Myocyte (in vitro differentiated cells): ENCODE data around the gene ZNF587B. TPM values are rescaled to one million over a fixed set of nuclear protein-coding genes. Genes with fewer than 3 reads are reported as not detected.
"Not testable (repeated sequence)": the region's sequence is repeated elsewhere in the genome, so short reads cannot be mapped to it uniquely, and the experiment has no call there.

Source experiments
- DNase-seq: peaks from one replicate; pipeline ENCODE4 v3.0.0-alpha.2; 2012; ENCODE audit warnings: low read depth
- total RNA-seq: library from RNA; depleted of rRNA; stranded (reverse); fragments of >200 nt; gene quantifications from 2 replicates; pipeline ENCODE4 v1.2.3, GENCODE V29; 2014

Gene ZNF587B
- total RNA-seq, 1 donor from 2014 or later = 4.8 TPM

DNA sequence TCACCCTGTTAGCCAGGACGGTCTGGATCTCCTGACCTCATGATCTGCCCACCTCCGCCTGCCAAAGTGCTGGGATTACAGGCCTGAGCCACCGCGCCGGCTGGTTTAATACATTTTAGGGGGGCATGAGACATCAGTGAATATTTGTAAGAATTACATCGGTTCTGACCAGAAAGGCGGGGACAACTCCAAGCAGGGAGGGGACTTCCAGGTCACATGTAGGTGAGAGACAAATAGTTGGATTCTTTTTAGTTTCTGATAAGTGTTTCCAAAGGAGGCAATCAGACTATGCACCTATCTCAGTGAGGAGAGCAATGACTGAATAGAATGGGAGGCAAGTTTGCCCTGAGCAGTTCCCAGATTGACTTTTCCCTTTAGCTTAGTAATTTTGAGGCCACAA, 11.7 kb upstream of the ZNF587B start:
- DNase-seq = no peak

DNA sequence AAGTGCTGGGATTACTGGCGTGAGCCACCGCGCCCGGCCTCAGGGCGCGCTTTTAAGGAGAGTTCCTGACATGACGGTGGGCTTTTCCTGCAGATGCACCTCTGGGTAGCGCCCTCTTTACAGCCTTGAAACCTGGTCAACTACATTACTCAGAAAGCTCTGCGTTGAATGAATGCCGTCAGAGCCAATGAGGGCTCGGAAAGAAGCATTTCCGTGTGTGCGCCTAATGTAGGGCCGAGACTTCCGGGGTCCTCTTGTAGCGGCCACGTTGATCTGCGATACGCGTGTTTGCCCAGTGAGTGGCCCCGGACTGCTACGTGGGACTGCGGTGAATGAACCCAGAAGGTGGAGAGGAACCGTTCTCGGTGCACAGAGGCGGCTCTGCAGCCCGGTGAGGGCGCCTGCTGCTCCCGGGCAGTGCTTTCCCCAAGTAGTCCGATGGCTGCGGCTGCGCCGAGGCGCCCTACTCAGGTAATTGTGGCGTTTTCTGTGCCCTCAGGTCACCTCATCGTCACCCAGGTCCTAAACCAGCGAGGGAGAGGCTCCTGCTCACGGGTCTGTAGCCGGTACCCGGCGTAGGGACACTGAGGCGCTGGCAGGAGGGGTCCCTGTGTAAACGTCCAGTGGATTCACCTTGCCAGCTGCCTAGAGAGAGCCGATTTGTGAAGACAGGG, 10.5 kb upstream of the ZNF587B start:
- peak; percentile 90 for DNase-seq

DNA sequence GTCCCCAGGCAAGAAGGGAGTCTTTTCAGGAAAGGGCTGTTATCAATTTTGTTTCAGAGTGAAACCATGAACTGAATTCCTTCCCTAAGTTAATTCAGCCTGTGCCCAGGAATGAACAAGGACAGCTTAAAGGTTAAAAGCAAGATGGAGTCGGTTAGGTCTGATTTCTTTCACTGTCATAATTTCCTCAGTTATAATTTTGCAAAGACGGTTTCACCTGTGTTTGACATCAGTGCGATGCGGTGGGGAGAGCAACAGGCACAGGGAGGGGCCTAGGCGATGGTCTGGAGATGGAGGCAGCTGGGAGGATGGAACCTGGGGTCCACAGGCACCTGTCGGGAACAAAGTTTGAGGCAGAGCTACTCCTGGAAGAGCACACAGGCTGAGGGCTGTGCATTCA, 9.5 kb upstream of the ZNF587B start:
- DNase-seq = no peak

DNA sequence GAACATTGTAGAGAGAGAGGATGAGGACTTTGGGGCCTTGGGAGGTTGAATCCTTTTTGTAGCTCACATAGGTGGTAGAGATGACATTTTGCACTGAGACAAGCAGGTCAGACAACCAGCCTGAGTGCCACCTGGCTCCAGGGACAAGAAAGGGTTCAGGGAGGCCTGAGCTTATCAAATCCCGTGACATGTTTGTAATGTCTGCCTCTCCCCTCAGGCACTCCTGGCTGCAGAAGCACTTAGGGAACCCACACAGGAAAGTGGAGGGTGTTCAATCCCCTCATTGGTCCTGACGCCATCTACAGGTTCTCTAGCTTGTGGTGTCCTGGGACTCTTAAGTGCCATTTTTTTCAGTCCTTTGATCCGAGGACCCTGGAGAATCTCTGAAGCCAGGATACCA, 9.0 kb upstream of the ZNF587B start:
- DNase-seq = not testable (repeated sequence)

DNA sequence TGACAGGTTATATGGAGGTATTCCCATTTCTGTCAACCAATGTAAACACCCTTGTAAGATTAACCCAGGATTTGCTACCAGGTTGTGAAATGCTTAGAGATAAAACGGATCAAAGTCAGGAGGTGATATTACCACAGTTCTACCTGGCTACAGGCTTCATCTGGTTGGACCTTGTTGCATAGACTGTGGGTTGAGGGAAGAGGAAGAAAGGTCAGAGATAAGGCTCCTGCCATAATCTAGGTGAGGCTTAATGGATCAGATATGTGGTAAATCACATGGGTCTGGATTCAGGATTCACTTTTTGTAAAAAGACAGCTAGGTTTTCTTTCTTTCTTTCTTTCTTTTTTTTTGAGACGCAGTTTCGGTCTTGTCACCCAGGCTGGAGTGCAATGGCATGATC, 8.6 kb upstream of the ZNF587B start:
- not testable (repeated sequence) for DNase-seq

DNA sequence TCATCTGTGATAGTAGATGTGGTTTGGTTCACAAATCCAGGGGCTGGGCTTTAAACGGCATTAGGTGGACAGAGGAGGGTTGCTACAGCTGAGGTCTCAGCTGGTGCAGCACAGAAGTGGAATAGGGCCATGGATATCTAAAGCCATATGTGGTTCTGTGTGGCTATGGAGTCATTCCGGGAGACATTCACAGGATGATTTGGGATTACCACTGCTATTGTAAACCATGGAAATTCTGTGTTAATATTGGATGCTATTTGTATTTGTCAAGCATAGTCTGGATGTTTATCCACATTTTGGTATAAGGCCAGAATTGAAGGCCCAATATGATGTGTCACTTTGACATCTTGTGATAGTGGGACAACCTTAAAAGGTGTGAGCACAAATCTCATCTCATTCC, 6.9 kb upstream of the ZNF587B start:
- DNase-seq = peak; percentile 74

DNA sequence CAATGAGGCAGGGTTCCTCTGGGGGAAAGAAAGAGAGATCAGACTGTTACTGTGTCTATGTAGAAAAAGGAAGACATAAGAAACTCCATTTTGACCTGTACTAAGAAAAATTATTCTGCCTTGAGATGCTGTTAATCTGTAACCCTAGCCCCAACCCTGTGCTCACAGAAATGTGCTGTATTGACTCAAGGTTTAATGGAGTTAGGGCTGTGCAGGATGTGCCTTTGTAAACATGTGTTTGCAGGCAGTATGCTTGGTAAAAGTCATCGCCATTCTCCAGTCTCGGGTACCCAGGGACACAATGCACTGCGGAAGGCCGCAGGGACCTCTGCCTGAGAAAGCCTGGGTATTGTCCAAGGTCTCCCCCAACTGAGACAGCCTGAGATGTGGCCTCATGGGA, 6.5 kb upstream of the ZNF587B start:
- DNase-seq = not testable (repeated sequence)

DNA sequence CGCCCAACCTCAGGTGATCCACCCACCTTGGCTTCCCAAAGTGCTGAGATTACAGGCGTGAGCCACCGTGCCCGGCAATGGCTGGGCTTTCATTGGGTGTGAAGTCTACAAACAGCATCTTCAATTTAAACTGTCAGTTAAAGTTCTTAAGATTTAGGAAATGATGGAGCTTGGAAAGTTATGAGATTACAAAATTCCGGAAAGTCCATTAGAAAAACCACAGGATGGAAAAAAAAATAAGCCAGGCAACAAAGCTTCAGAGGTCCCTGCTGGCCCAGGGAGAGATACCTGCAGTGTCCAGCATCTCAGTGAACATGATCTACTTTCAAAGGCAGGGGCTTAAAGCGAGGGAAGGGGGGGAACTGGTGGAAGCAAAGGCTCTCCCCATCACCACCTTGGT, 4.6 kb upstream of the ZNF587B start:
- DNase-seq = no peak

DNA sequence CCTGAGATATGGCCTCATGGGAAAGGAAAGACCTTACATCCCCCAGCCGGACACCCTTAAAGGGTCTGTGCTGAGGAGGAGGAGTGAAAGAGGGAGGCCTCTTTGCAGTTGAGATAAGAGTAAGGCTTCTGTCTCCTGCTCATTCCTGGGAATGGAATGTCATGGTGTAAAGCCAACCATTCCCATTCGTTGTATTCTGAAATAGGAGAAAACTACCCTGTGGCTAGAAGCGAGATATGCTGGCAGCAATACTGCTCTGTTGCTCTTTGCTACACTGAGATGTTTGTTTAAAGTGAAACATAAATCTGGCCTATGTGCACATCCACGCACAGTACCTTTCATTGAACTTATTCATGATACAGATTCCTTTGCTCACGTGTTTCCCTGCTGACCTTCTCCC, 783 bp upstream of the ZNF587B start:
- no peak for DNase-seq

DNA sequence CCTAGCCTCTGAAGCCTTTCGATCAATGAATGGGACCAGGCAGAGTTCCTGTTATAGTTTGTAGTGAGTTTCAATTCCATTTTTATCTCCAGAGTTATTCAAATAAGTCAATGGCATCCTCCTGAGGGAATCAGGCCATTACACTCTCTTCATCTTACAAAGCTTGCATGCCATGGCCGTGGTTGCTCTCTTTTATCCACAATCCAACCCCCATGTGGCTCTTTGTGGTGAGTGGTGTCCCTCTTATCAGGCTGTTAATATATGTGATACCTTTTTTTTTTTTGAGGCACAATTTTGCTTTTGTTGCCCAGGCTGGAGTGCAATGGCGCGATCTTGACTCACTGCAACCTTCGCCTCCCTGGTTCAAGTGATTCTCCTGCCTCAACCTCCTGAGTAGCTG, 6.9 kb downstream of the ZNF587B start:
- peak; percentile 63 for DNase-seq

DNA sequence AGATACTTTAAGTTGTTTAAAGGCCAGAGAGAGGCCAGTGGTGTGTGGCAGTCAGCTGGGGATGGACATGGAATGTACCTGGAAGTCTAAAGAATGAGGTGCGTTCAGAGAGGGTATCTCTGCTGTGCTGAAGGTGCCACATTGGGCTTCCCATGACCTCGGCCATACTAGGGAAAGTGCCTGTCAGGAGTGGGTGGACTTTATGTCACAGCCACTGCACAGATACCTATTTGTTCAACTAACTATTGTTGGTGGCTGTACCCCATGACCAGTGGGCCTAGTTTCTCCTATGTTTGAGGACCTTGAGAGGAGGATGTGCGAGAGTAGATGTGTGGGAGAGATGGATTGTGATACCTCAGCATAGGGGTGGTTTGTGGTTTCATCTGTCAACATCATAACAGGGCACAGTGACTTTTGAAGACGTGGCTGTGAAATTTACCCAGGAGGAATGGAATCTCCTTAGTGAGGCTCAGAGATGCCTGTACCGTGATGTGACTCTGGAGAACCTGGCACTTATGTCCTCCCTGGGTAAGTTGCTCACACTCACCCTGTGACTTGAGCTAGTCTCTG, 8.6 kb downstream of the ZNF587B start:
- not testable (repeated sequence) for DNase-seq

DNA sequence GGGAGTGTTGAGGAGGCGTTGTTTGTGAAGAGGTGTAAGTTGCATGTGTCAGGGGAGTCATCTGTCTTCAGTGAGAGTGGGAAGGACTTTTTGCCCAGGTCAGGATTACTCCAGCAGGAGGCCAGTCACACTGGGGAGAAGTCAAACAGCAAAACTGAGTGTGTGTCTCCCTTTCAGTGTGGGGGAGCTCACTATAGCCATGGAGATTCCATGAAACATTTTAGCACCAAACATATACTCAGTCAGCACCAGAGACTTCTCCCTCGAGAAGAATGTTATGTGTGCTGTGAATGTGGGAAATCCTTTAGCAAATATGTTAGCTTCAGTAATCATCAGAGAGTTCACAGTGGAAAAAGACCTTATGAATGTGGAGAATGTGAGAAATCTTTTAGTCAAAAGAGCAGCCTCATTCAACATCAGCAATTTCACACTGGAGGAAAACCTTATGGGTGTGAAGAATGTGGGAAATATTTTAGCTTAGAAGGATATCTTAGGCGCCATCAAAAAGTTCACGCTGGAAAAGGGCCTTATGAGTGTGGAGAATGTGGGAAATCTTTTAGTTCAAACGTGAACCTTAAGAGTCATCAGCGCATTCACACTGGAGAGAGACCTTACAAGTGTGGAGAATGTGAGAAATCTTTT, 11.1 kb downstream of the ZNF587B start:
- no peak for DNase-seq

DNA sequence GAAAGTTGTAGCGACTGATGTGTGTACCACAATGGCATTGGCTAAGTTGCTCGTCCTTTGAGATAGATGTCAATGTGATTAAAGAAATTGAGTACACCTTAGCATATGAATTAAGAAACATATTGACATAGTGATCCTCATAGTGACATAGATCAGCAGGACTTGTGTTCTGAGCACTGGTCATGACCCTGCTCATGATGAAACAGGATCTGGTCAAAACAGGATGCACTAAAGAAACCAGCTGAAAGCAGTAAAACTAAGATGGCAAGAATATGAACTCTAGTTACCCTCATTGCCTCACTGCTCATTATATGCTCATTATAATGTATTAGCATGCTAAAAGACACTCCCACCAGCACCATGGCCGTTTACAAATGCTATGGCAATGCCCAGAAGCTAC, 17.1 kb downstream of the ZNF587B start:
- DNase-seq = not testable (repeated sequence)

DNA sequence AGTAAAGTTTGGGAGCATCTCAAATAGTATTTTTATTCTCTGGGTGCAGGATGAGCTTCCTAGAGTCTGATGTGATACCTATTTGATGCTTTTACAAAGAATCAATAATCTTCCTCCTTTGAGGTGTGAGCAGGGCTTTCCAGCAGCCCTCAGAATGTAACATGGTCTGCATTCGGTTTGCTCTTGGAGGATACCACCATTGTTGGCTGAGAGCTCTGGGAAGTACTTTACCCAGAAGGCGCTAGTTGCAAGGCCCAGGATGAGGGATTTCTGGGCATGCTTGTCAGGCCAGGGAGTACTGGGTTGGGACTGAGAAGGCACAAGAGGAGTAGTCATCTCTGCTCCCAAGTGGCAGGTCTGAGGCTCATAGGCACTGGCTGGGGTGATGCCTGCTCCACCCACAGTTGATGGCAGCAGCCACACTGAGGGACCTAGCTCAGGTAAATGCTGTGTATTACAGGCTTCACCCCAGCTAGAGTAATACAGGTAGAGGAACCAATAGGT, 19.1 kb downstream of the ZNF587B start:
- DNase-seq = not testable (repeated sequence)

DNA sequence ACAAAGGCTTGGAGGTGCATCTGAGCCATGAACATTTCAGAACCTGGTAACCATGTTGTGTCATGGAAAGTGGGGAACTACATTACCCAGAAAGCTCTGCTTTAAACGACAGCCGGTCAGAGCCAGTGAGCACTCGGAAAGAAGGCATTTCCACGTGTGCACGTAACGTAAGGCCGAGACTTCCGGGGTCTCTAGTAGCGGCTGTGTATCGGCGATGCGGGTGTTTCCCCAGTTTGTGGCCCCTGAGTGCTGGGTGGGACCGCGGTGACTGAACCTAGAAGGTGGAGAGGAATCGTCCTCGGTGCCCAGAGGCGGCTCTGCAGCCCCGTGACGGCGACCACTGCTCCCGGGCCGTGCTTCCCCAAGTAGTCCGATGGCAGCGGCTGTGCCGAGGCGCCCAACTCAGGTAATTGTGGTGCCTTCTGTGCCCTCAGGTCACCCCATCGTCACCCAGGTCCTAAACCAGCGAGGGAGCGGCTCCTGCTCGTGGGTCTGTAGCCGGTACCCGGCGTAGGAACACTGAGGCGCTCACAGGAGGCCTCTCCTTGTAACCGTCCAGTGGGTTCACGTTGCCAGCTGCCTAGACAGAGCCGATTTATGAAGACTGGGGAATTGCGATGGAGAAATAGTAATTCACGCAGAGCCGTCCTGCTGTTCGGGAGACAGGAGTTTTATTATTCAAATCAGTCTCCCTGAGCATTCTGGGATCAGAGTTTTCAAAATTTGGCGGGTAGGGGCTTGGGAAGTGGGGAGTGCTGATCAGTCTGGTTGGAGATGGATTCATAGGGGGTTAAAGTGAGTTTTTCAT, 19.8 kb downstream of the ZNF587B start, which contains the start of gene ZNF587:
TSS of gene ZNF587 (plus strand) at position 194 of the 808 bp plus-strand sequence. CDS start at position 374, 180 bp downstream.
- DNase-seq = peak; percentile 86

DNA sequence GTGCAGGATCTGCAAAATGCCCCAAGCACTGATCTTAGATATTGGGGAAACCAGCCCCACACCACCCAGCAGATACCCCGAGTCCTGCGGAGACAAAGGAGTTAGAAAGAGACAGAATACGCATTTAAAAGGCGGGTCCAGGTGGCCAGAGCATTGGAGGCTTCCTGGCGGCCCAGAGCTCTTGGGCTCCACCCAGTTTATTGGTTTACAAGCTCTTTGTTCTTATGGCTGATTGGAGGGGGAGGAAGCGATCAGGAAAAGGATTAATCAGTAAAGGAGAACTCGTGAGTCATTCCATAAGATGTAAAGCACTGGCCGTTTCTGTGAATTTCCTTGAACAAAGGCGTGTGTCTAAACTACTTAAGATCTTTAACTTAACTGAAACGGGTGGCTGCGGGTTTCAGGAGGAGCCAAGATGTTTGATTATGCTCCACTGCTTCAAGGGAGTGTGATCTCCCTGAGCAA, 20.5 kb downstream of the ZNF587B start:
- peak; percentile 14 for DNase-seq

DNA sequence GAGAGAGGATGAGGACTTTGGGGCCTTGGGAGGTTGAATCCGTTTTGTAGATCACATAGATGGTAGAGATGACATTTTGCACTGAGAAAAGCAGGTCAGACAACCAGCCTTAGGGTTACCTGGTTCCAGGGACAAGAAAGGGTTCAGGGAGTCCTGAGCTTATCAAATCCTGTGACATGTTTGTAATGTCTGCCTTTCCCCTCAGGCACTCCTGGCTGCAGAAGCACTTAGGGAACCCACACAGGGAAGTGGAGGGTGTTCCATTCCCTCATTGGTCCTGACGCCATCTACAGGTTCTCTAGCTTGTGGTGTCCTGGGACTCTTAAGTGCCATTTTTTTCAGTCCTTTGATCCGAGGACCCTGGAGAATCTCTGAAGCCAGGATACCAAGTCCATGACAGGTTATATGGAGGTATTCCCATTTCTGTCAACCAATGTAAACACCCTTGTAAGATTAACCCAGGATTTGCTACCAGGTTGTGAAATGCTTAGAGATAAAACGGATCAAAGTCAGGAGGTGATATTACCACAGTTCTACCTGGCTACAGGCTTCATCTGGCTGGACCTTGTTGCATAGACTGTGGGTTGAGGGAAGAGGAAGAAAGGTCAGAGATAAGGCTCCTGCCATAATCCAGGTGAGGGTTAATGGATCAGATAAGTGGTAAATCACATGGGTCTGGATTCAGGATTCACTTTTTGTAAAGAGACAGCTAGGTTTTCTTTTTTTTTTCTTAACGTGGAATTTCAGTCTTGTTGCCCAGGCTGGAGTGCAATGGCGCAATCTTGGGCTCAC, 21.9 kb downstream of the ZNF587B start:
- not testable (repeated sequence) for DNase-seq

DNA sequence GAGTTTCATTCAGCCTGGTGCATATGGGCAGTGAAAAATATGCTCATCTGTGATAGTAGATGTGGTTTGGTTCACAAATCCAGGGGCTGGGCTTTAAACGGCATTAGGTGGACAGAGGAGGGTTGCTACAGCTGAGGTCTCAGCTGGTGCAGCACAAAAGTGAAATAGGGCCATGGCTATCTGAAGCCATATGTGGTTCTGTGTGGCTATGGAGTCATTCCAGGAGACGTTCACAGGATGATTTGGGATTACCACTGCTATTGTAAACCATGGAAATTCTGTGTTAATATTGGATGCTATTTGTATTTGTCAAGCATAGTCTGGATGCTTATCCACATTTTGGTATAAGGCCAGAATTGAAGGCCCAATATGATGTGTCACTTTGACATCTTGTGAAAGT, 24.0 kb downstream of the ZNF587B start:
- DNase-seq = peak; percentile 53

DNA sequence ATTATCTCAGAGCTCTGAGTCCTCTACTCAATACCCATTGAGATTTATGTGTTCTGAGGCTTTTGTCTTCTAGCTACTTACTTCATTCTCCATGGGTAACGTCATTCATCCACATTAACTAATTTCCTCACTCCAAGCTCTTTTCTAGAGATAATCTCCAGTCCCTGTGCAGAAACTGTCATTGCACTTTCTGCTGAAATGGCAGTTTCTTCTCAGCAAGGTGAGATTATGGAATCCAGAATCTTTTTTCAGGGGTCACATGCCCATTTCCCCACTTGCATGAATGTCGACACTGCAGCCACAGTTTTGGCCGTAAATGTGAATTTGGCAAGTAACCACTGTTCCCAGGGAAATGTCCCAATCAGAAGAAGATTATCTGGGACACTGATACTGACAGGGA, 32.3 kb downstream of the ZNF587B start:
- DNase-seq = not testable (repeated sequence)

DNA sequence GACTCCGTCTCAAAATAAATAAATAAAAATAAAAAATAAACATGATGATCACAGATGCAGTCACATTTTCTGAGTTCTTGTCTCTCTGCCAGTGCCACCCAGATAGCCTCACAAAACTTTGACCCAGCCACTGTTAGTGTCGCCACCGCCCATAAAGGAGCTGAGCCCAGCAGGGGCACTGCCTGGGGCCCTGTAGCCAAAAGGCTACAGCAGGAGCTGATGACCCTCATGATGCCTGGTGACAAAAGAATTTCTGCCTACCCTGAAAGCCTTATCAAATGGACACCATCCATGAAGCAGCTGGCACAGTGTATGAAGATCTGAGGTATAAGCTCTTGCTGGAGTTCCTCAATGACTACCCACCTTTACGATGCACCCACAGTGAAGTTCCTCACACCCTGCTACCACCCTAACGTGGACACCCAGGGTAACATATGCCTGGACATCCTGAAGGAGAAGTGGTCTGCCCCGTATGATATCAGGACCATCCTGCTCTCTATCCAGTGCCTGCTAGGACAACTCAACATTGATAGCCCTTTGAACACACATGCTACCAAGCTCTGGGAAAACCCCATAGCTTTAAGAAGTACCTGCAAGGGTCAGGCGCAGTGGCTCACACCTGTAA, 37.9 kb downstream of the ZNF587B start:
- DNase-seq = no peak
